CD4-positive, alpha-beta T cell treated with Interleukin-17A for 1 hour (primary cell): ENCODE data around the gene PGLYRP2.
"Not testable (repeated sequence)": the region's sequence is repeated elsewhere in the genome, so short reads cannot be mapped to it uniquely, and the experiment has no call there.

Experiments used
- DNase-seq: peaks from one replicate; pipeline ENCODE4 v3.0.0-alpha.2; 2020

The PGLYRP2 gene, protein sequence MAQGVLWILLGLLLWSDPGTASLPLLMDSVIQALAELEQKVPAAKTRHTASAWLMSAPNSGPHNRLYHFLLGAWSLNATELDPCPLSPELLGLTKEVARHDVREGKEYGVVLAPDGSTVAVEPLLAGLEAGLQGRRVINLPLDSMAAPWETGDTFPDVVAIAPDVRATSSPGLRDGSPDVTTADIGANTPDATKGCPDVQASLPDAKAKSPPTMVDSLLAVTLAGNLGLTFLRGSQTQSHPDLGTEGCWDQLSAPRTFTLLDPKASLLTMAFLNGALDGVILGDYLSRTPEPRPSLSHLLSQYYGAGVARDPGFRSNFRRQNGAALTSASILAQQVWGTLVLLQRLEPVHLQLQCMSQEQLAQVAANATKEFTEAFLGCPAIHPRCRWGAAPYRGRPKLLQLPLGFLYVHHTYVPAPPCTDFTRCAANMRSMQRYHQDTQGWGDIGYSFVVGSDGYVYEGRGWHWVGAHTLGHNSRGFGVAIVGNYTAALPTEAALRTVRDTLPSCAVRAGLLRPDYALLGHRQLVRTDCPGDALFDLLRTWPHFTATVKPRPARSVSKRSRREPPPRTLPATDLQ

DNA sequence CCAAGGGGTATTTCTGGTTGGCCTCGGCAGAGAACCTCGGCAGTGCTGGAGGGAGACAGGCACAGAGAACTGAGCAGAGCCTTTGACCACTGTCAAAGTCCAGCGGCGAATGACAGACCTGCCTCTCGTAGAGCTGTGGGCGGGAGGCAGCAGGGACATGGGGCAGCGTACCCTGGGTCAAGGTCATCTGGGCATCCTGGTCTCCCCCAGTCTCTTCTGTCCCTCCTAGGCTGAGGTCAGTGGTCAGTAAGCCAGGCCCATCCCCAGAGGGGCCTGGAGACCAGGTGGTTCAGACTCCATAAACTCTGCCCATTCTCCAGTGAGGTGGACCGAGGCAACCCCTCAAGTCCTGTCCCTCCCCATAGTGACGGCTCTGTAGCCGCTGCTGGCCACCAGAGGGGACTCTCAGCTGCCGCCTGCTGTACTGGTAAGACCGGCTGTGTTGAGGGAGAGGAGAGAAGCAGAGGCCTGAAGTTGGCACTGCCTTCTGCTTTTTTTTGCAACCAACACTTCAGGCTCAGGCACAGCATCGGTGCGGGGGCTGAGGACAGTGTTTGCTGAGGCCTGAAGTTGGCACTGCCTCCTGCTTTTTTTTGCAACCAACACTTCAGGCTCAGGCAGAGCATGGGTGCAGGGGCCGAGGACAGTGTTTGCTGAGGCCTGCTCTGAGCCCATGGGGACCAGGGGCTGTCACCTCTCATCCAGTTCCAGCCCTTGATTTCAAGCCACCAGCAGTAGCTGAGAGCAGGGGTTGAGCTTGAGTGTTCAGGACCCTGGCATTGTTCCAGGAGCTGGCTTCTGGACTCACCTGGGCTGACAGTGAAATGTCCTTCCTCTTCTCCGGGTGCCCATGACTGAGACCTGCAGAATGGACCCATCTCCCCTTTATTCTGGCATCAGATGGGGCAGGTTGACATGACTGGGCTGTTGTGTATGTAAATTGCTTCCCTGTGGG lies at the start of gene PGLYRP2:
Gene PGLYRP2, minus strand, starts transcription at position 111 of the 955 bp plus-strand sequence. CDS start 130 bp downstream, outside the sequence.
- no peak for DNase-seq

DNA sequence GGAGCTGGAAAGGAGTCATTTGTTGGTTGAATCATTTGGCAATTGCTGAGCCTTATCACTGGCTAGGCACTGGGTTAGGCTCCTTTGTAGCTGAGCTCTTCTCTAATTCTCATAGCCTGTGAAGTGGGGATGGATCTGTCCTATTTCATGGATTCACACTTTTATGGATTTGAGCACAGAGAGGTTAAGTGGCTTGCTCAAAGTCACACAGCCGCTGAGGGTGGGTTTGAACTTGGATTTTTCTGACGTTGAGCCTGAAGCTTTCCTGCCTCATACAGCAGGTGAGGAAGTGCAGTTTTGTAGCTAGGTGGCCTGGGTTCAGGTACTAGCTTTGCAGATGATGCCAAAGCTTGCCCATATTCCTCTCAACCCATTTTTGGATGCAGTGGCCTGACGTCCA lies 48.4 kb upstream of the PGLYRP2 start:
- DNase-seq: no peak

DNA sequence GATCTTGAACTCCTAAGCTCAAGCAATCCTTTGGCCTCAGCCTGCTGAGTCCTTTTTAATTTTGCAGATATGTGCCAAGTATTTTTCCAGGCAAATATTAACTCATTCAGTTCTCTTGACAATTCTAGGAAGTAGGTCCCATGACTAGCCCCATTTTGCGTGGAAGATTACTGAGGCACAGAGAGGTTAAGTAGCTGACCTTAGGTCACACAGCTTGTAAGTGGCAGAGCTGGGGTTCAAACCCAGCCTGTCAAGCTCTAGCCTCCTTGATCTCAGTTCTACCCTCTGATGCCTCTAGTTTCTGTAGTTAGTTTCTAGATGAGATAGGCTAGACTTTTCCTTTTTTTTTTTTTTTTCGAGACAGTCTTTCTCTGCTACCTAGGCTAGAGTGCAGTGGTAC lies 47.1 kb upstream of the PGLYRP2 start:
- DNase-seq: no peak

DNA sequence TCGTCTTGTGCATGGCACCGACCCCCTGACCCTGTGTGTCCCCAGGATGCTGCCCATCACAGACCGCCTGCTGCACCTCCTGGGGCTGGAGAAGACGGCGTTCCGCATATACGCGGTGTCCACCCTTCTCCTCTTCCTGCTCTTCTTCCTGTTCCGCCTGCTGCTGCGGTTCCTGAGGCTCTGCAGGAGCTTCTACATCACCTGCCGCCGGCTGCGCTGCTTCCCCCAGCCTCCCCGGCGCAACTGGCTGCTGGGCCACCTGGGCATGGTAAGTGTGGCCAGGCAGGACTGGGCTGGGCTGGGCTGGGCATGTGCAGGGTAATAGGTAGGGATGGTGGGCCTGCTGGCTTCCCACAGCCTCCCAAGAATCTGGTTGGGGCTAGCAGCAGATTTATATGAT lies 46.0 kb upstream of the PGLYRP2 start:
- no peak for DNase-seq

DNA sequence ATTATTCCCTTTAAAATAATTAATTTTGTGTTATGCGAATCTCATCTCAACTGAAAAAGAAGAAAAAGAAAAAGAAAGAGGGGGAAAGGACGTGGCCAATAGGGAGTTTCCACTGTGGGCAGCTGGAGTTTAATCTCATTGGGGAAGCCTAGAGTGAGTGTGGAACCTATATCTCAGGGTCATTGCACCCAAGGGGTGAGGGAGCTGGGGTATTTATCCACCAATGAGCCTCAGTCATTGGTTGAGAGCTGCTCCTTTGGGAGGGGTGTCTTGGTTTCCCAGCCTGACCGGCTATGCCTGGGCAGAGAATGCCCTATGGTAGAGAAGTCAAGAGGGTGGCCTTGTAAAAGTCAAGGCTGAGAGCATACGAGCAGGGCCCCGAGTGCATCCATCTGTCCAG lies 45.5 kb upstream of the PGLYRP2 start:
- no peak for DNase-seq

DNA sequence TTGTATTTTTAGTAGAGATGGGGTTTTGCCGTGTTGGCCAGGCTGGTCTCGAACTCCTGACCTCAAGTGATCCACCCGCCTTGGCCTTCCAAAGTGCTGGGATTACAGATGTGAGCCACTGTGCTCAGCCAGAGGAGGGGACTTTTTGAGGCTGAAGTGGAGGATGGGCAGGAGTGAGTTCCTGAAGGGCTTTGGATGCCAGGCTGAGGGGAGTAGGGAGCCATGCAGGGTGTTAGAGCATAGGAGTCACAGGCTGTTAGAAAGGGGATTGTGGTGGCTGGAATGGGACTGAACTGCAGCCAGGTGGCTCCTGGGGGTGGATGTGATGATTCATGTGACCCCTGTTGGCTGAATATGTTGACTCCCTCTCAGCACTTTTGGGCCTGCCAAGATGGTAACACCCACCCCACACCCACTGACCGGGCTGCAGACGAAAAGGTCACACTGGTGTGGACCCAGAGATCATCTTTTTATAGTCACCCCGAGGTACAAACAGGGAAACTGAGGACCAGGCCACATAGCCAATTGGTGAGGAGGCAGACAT lies 40.2 kb upstream of the PGLYRP2 start:
- no peak for DNase-seq

DNA sequence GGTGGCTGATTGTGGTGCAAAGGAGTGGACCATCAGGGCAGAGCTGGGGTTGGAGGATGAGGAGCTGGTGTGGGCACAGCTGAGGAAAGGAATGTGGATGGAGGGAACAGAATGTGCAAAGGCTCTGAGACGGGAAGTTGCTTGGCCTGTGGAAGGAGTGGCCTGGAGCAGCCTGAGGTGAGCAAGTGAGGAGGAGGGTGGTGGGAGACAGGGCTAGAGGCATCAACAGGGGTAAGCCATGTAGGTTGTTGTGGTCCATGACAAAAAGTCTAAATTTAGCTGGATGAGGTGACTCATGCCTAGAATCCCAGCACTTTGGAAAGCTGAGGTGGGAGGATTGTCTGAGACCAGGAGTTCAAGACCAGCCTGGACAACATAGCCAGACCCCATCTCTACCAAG lies 38.5 kb upstream of the PGLYRP2 start:
- DNase-seq: no peak

DNA sequence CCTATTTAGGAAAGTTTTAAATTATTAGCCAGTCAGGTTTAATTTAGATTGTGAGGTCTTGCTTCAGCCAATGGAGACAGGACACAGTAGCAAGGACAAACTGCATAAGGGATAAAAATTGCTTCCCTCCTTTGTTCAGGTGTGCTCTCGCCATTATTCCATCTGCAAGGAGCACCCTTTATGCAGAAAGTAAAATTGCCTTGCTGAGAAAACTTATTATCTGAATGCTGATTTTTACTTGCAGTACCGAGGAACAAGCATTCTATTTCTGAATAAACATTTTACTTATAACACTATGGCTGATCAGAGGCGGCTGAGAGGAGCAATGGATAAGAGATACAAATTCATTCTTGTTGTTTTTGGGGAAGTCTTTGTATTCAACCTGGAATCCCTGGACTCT lies 37.1 kb upstream of the PGLYRP2 start:
- DNase-seq: no peak

DNA sequence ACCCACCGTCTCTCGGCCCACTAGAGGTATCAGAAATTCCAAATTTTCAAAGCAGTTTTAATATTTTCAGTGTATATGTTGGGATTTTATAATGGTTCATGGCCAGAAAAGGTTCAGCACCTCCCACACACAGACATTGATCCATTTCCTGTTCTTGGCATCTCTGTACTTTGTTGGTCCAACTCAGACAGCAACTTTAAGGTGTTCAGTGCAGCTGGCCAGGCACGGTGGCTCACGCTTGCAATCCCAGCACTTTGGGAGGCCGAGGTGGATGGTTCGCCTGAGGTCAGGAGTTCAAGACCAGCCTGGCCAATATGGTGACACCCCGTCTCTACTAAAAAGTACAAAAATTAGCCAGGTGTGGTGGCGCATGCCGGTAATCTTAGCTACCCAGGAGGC lies 35.9 kb upstream of the PGLYRP2 start:
- DNase-seq: not testable (repeated sequence)

DNA sequence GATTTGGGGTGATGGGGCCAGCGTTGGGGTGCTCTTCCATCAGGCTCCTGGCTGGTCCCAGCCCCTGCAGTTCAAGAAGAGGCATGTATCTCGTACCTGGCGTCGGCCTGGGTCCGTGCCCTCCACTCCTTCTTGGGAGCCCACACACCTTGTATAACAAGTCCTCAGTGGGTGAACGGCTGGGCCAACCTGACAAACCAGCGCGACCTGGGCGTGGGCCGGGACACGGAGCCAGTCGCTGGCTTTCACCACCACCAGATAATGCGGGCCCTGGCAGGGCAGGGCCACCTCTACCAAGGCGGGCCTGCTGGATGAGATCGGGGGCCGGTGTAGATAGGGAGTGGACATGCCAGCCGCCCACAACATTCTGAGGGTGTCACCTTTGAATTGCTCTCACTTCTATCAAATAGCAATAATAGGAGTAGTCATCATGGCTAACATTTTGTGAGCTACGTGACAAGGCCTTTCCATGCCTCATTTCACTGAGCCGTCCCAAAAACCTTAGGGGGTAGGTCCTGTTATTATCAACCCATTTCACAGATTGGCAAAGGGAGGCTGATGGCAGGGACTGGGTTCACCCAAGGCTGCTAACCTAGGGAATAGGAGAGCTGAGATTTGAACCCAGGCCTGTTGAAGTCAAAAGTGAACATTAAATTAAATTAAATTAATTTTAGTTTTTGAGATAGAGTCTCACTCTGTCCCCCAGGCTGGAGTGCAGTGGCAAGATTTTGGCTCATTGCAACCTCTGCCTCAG lies 32.5 kb upstream of the PGLYRP2 start:
- DNase-seq: no peak

DNA sequence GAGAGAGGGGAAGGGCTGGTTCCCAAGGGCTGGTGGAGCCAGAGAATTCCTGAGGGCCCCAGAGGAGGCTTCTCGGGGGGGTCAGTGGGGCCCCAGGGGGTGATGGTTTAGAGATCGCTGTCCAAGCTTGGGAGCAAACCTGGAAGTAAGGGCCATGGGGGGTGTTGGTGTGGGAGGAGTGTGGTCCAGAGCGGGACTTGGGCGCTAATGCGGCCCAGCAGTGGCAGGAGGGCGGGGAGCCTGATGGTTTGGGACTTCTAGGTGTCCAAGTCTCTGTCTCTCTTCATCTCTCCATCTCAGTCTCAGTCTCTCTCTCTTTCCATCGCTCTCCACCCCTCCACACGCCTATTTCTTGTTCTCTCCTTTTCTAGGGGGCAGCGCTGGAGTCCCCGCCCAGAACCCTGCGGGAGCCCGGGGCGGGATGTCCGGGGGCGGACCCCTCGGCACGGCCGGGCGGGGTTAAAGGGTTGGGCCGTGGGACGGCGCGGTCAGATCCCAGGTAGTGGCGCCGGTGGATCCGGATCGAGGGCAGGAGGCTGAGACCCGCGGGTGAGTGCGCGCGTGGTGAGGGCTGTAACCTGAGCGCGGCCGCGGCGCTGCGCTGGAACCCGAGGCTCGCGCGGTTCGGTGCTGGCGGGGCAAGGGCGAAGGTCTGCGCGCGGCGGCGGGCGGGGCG lies 28.9 kb upstream of the PGLYRP2 start, which contains the start of gene CYP4F22:
Gene CYP4F22, plus strand, starts transcription at position 491 of the 676 bp plus-strand sequence. CDS start 16,812 bp downstream, outside the sequence.
- peak; percentile 4 for DNase-seq

DNA sequence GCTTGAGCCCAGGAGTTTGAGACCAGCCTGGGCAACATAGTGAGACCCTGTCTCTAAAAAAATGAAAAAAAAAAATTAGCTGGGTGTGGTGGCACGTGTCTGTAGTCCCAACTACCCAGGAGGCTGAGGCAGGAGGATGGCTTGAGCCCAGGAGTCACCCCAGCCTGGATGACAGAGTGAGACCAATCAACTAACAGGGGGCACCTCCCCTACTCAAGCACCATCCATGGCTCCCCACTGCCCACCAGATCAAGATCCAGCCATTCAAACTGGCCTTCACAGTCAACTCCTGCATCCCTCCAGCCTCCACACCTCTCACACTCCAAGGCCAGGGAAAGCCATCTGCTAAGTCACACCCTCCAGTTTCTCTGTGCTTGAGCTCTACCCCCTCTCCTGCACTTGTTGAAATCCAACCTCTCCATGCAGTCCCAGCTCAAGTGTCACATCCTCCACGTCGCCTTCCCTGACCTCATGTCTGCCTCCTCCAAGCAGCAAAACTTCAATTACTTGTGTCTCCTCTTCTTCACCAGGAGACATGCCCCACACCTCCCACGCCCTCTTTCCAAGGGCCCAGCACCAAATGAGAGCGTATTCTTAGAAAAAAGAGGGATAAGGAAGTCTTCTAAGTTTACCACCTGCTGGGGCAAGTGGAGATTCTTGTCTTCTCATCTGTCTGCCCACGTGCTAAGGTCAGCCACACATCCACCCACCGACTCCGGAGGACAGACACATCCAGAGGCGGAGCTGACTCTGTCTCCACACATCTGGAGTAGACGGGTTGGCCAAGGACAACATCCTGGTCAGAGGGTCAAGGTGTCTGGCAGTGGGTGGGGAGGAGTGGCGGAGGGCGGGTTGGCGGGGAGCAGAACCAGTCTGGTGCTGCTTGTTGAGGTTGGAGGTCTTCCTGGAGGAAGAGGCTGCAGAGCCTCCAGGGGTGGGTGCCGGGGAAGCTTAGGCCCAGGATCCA lies 28.1 kb upstream of the PGLYRP2 start:
- DNase-seq: no peak

DNA sequence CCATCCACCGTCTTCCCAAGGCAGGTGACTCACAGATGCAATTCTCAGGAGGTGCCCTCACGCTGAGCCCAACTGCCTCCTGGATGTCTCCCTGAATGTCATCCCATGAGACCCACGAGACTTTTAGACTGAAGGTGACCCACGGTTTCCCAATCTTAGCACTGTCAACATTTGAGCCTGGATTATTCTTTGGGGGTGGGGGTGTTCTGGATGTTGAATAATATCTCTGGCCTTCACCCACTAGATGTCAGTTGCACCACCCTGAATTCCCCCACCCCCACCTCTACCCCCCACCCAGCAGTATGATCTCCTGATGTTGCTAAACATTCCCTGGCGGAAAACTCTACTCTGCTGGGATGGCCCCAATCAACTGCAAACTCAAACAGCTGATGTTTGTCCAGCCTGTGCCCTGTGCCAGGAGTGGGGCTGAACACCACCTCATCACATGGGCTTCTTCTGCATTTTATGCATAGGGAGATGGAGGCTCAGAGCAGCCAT lies 26.8 kb upstream of the PGLYRP2 start:
- no peak for DNase-seq

DNA sequence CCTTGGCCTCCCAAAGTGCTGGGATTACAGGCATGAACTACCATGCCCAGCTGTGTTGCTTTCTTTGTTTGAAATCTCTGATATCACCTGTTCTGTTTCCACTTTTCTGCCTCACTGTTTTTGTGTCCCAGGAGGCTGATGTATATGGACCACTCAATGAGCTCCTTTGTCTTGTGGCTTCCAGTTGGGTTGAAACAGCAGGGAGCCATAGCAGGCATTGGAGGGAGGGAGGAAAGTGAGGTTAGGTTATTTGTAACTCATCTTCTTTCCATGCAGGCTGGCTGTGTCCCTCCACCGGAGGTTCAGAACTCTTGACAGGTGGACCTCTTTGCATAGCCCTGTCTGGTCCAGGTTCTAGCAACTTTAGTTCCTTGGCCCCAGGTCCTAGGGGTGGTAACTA lies 23.0 kb upstream of the PGLYRP2 start:
- DNase-seq: no peak

DNA sequence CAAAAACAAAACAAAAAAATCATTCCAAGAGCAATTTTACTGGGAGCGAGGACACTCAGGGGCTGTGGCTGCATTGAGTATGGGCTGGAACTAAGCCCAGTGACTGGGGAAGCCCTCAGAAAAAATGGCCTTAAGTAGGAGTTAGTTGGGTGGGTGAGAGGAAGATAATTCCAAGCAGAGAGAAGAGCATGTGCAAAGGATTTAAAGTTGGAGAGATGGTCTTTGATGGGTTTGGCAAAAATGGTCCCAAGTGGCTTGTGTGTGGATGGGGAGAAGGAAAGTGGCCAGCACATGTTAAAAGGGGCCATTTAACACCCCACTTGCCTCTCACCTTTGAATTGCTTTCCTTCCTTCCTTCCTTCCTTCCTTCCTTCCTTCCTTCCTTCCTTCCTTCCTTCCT lies 22.3 kb upstream of the PGLYRP2 start:
- DNase-seq: no peak

DNA sequence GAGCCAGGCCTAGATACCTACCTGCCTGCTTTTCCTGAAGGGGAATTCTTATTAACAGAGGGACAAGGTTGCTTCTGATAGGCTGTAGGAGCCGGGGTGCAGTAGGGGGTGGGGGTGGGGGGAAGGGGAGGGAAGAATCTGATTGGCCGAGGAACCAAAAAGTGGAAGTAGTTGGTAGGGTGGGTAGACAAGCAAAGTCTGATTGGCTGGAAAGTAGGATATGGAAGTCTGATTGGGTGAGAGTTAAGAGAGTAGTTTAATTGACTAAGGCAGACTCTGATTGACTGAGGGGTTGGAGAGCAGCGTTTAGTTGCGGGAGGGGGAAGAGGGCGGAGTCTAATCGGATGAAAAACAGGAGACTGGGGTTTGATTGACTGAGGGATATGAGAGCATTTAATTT lies 19.6 kb upstream of the PGLYRP2 start:
- peak; percentile 4 for DNase-seq

DNA sequence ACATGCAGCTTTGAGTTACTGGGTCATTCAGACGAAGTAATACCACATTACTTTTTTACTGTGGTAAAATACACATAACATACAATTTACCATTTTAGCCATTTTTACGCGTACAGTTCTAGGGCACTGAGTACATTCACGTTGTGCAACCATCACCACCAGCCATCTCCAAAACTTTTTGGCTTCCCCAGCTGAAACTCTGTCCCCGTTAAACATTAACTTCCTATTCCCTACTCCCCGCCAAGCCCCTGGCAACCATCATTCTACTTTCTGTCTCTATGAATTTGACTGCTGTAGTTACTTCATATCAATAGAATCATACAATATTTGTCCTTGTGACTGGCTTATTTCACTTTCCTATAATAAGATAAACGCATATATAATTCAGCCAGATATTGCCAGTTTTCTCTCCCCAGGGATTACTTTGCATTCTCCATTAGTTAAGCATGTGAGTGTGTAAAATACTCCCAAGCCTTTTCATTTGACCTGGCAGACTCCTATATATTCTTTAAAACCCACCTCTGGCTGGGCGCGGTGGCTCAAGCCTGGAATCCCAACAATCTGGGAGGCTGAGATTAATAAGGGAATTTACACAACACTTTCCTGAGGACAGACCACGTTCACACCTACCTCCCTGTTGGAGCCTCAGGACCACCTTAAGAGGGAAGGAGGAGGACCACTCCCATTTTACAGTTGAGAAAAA lies 19.0 kb upstream of the PGLYRP2 start:
- DNase-seq: no peak

DNA sequence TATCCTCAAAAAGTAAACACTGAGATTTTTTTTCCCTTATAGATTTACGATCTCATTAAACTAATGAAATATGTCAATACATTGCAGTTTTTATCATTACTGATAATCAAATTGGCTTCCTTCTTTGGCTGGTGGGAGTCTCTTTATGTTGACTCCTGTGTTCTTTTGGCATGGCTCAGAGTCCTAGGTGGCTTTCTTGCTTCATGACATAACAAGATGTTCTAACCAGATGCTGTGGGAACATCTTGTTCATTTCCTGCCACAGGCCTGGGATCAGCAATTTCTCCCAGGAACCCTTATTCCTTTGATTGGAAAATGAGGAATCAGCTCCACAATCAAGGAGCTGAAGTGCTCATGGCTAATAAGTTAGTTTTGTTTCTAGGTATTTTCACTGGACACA lies 15.8 kb upstream of the PGLYRP2 start:
- DNase-seq: no peak

DNA sequence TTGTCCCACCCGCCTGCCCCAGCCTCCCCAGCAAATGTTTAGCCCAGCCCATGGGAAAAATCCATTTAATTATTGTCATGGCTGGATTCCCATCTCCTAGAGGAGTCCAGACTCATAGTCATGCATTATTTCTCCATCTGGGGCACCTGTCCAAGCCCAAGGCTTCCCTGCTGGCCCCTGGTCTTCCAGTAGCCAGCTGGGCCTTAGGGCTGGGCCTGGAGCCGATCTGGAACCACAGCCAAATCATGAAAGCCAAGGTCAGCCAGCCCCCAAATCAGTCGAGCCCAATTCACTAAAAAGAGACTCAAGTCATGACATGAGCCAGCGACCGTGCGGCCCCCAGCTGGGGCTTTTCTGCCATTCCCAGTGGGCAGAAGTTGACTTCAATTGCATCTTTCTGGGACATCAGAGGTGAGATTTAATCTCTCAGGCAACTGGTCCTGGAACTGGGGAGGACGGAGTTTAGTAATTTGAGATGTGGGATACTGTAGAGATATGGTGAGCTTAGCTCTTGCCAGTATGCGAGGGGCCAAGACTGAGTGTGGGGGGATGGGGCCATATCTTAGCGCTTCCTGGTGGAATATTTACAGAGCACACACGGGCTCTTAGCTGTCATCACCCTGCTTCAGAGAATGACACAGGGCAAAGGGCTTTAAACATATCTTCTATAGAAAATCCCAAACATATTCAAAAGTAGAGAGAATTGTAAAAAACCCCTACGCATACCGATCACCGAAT lies 9.4 kb upstream of the PGLYRP2 start:
- DNase-seq: no peak
